Measurements from ENCODE around the gene FMC1.
"Not testable (repeated sequence)": the region's sequence is repeated elsewhere in the genome, so short reads cannot be mapped to it uniquely, and the experiment has no call there.

FMC1 gene

DNA sequence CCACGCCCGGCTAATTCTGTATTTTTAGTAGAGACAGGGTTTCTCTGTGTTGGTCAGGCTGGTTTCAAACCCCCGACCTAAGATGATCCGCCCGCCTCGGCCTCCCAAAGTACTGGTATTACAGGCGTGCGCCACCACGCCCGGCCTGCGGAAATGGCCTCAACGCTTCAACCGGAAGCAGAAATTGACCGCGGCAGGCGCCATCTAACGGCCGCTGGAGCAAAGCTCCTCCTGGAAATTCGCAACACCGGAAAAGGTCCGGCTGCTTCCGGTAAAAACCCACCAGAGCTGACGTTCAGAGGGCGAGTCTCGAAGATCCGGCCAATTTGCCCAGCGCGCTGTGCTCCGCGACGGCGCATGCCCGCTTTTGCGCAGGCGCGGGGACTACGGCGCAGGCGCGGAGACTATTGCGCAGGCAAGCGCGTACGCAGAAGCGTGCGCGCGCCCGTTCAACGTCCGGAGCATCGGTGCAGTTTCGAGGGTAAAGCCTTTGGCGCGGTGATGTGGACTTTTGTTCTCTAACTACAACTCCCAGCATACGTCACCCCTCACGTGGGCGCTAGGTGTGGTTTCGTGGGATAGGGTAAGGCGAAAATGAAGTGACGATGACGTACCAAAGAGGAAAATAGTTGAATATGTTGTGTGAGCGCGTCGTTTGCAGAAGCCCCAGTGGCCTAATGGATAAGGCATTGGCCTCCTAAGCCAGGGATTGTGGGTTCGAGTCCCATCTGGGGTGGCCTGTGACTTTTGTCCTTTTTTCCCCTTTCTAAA is 915 bp upstream of the FMC1 start:
- DNase-seq (ENCODE audit: low read depth in 2 of 2): peak; percentile 93 to 95

DNA sequence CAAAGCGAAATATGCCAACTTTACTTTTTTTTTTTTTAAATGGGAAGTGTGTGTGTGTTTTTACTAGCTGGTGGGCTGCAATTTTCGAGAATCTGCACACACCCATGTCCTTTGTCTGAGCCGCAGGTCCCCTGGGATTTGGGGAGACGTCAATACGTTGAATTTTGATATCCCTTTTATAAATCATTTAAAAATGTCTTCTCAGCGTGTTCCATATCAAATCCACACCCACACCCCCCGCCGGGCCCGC is 404 bp upstream of the FMC1 start:
- no peak for DNase-seq (ENCODE audit: low read depth in 2 of 2)

DNA sequence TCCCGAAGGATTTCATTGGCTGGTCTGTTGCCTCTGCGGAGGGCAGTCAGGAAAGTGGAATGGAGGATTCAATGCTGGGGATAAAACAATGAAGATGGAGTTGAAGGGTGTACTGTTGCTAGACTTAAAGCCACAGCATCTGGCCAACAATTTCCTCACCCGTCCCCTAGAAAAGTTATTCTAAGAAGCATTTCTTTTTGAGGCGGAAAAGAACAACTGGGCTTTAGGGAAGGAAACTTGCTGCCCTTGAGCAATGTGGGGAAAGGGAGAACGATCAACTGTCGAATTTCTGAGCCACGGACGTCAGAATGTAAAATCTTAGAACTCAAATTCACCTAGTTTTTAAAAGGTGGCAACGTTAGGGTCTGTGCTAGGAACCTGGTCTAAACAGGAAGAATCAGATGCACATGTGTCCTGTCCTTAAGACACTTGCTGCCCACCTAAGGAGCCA is 664 bp downstream of the FMC1 start:
- DNase-seq (ENCODE audit: low read depth in 2 of 2): no peak

DNA sequence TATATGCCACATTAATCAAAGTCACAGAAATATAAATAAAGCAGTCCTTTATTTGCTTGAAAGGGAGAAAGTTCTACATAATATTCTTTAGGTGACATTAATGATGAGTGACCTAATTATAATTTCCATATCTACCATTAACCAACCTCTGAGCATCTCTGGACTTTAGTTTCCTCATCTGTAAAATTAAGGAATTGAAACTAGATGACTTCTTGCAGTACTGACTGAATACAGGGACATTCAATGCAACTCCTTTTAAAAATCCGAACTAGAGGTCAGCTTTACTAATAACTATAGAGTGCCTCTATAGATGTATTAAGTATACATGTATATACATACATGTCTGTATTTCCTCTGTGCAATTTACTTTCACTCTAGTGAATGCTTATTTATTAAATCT is 3.9 kb downstream of the FMC1 start:
- DNase-seq (ENCODE audit: low read depth in 2 of 2): no peak

DNA sequence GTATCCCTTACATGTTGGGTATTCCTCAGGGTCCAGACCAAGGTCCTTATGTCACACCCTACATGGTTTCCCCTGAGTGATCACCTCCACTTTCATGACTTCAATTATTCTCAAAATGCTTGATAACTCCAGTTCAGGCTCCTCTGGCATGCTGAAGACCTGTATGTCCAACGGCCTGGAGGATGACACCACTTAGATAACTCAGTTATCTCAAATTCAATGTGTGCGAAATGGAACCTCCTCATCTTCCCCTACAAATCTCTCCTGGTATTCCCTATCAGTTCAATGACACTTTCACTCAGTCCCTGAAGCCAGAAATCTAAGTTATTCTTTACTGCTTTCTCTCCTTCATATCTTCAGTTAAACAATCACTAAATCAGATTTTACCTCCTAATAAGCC is 9.9 kb downstream of the FMC1 start:
- no peak for DNase-seq (ENCODE audit: low read depth in 2 of 2)

DNA sequence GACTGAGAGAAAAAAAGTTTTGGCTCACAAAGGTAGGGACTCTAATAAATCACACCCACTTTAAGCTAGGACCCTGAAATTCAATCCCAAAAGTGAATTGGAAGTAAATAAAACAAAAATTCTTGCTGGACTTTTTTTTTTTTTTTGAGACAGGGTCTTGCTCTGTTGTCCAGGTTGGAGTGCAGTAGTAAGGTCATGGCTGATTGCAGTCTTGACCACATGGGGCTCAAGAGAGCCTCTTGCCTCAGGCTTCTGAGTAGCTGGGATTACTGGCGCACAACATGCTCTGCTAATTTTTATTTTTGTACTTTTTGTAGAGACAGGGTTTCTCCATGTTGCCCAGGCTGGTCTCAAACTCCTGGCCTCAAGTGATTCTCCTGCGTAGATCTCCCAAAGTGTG is 13.6 kb downstream of the FMC1 start:
- DNase-seq (ENCODE audit: low read depth in 2 of 2): no peak

DNA sequence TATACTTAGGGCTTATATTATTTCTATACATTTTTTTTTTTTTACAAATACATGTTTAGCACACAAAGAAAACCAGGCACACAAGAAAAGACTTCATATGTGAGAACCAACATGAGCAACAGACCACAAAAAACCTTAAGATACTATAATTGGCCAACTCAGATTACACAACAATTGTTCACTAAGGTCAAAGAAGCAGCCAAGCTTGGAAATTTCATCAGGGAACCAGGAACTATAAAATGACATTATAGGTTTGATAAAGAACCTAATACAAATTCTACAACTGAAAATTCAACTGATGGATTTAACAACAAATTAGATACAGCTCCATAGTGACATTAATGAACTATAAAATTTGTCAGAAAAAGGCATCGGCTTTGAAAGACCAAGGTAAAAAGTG is 14.2 kb downstream of the FMC1 start:
- DNase-seq (ENCODE audit: low read depth in 2 of 2): no peak

DNA sequence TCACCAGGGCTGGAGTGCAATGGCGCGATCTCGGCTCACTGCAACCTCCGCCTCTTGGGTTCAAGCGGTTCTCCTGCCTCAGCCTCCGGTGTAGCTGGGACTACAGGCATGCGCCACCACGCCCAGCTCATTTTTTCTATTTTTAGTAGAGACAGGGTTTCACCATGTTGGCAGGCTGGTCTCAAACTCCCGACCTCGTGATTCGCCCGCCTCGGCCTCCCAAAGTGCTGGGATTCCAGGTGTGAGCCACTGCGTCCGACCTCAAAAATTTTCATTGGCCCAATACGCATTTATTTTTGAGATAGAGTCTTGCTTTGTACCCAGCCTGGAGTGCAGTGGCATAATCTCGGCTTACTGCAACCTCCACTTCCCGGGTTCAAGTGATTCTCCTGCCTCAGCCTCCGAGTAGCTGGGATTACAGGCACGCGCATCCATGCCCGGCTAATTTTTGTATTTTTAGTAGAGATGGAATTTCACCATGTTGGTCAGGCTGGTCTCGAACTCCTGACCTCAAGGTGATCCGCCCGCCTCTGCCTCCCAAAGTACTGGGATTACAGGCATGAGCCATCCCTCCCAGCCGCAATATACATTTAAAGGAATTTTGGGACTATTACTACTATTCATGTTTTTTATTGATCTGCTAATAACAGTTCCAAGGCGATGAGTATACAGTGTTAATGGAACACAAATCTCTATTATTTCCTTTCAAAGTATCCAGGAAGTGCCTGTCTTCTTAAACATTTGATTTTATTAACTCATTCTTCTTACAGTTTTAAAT is 16.8 kb downstream of the FMC1 start:
- not testable (repeated sequence) for DNase-seq (ENCODE audit: low read depth in 2 of 2)

DNA sequence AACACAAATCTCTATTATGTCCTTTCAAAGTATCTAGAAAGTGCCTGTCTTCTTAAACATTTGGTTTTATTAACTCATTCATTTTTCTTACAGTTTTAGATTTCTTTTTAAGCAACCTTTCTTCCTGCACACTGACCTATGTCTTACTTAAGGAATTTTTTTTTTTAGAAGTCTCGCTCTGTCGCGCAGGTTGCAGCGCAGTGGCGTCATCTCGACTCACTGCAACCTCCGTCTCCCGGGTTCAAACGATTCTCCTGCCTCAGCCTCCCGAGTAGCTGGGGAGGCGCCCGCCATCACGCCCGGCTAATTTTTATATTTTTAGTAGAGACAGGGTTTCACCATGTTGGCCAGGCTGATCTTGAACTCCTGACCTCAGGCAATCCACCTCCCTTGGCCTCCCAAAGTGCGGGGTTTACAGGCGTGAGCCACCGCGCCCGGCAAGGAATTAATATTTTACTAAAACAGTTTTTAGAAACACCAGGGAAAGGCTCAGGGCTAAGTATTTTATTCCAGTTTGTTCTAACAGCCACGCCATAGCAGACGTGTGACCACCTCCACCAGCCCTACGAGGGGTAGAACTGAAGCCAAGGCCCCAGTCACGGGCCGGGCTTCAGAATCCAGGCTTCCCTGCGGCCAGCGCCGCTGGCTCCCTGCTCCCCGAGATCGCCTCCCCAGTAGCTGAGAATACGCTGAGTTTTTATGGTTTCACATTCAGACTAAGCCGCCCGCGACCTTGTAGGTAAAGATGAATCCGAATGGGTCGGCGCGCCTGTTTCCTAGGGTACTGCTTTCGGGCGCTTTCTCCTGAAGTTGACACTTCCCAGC is 17.6 kb downstream of the FMC1 start:
- no peak for DNase-seq (ENCODE audit: low read depth in 2 of 2)

DNA sequence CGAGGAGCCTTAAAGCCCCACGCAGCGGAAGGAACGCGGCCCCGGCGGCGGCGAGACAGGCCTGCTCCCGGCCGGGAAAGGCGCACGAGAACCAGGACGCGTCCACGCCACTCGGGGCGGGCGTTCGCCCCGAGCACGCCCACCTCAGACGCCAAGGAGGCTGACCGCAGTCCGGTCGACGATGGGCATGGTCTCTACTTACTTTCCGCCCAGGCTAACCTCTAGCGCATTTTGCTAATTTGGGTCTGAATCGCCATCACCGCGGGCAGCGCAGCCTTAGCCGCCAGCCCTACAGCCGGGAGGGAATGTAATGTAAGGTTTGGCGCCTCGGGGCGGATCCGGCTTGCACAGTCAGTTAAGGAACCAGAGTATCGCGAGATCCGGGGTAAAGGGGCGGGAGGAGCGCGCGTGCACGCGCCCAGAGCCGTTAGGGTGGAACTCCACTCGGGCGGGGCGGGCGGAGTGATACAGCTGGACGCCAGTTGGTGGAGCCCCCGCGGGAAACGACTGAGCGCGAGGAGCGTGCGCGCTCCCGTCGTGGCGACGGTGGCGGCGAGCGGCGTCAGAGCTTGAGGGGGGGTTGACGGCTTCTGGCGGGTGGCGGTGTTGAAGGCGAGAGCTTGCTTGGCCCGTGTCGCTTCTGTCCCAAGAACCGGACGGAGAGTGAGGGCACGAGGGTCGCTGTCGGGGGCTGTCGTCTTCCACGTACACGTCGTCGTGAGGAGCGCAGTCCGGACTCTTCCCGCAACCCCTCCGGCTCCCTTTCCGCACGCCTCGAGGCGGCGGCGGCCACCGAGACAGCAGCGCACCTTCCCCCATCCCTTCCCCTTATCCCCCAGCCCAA is 18.5 kb downstream of the FMC1 start, which contains the start of gene LUC7L2:
Gene LUC7L2 (plus strand): TSS at position 529 of the 844 bp plus-strand sequence. CDS start 368 bp downstream, outside the sequence.
- peak; percentile 98 to 99 for DNase-seq (ENCODE audit: low read depth in 2 of 2)

DNA sequence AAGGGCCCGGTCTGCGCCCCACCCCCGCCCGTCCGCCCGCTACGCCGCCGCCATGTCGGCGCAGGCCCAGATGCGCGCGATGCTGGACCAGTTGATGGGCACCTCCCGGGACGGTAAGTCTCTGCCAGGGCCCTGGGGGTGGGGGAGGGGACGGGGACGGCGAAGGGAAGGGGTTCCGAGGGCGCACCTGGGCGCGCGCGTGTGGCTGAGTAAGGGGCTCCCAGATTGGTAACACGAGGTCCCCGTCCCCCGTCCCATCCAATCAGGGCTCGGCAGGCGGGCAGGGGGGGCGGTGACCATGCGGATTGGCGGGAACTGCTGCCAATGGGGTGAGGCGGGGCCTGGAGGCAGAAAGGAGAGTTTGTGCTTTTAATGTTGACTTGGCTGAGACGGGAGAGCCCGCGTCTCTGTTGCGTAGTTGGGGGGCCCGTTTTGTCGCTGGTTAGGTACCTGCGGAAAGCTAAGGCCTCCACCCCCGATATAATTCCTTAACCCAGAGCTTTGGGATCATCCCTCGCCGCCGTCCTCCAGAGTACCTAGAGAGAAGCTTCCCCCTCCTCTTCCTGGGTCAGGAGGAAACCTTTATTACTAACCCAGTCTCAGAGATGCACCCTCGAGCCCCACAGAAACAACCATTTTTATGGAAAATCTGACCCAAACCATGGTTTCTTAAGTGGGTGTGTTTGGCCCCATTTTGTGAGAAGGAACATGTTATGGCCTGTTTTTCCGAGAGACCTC is 19.2 kb downstream of the FMC1 start:
- peak; percentile 95 to 96 for DNase-seq (ENCODE audit: low read depth in 2 of 2)

DNA sequence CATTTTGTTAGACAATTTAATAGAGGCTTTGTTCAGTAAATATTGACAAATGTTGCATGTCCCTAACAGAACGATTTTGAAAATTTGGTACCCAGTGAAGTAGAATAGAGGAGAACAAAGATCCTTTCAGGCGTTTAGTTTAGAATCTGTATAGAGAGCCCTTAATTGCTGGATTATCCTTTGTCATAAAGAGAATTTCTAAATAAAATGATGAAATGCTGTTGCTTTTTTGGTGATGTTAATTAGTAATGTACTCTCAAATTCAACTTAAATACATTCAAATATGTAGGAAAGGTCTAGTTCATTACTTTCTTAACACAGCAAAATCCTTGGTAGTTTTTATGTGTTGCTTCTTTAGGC is 19.8 kb downstream of the FMC1 start:
- no peak for DNase-seq (ENCODE audit: low read depth in 2 of 2)

DNA sequence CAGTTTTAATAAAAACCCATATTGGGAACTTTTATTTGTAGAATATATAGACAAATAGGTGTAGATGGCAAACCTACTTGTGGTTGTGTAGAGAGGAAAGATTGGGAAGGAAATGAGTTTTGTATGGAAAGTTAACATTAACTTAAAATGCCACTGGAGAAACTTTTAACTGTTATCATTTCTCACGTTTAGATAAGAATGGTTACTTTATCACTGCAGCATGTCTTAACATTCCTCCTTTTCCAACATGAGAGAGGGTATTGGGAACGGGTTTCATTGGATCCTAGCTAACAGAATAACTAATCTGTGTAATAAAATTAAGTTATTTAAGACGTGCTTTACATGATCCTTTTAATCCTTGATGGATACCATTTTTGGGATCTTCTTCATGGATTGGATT is 20.4 kb downstream of the FMC1 start:
- no peak for DNase-seq (ENCODE audit: low read depth in 2 of 2)

DNA sequence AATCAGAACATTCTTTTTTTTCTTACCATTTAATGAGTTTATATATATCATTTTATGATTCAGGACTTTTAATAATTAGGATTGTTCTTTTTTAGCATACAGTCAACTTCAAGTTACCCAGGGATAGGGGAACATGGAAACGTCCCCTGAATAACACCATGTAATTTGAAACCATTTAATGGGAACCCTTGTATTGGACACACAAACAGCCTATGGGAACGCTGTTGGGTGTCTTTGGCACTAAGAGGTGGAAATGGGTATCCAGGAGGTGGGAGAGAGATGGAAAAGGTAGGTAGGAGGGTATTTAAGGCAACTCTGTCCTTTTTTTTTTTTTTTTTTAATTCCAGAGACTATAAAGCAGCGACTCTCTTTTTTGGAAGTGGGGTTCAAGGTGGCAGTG is 21.2 kb downstream of the FMC1 start:
- no peak for DNase-seq (ENCODE audit: low read depth in 2 of 2)

DNA sequence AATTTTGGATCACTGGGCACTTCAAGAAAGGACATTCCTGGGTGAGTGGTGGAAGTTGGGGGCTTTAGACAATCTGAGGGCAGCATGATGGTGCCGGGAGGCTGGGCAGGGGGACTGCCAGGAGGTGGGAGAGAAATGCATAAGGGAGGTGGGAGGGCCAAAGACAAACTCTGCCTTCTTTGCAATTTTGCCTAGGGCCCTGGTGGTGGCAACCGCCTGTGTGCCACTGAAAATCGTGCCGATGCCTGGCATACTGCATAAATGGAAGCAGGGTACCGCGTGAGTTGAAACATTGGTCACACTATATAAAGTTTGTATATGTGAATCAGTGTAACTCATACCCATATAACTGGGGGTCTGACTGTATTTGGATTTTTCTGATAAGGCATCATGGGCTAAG is 21.8 kb downstream of the FMC1 start:
- DNase-seq (ENCODE audit: low read depth in 2 of 2): no peak

DNA sequence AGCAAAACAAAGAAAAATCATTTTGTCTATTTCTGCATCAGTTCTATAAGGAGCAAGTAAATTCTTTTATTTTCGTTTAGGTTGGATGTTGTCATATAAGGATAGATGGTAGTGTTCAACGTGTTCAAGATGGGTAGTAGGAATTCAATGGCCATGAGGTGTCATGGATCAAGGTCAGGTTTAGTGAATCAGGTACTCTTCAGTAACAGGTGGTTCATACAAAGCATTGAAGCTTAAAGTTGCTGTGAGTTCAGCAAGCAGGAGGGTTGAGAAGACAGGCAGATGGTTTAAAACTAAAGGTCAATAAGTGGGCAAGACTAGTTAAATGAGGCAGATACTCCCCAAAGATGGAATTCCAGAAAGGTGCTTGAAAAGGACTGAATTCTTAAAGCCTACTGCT is 24.2 kb downstream of the FMC1 start:
- DNase-seq (ENCODE audit: low read depth in 2 of 2): no peak

DNA sequence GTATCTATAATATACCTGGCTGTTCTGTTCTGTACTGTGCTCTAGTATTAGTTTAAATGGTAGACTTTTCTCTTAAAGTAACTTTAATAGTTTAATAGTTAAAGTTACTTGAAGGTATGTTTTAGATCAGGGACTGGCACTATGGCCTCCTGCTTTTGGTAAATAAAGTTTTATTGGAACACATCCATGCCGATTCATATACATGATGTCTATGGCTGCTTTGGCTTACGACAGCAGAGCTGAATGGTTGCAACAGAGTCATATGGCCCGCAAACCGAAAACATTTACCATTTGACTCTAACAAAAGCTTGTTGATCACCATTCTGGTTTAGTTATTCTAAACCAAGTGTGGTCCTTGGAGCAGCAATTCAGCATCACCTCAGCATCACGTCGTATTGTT is 25.3 kb downstream of the FMC1 start:
- DNase-seq (ENCODE audit: low read depth in 2 of 2): no peak

DNA sequence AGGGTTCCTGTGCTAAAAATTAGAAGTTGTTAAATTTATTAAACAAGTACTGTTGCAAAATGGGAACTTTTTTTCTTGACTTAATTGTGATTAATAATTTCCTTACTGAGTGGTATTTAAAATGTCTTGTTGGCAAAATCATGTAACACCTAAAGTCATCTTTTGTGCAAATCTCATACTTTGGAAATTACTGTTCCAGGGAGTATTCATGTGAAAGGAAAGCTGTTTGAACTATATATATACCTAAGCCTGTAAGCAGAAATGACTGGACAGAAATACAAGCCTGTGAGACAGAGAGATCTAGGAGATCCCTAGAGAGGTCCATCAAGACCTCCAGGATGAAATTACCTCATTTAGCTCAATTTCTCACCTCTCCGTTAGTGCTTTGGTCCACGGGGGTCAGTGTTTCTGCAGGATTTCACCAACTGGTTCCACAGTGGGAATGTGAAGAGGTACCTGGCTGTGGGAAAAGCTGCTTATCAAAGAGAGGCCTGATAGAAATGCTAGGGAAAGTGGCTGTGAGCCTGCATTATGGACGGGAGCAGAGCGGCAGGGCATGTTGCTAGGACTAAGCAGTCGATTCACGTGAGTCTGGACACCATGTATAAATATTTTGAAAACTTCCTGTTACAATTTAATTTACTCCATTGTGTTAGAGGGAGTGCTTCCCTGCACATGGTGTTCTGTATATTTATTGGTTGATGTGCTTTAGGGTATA is 26.5 kb downstream of the FMC1 start:
- no peak for DNase-seq (ENCODE audit: low read depth in 2 of 2)

DNA sequence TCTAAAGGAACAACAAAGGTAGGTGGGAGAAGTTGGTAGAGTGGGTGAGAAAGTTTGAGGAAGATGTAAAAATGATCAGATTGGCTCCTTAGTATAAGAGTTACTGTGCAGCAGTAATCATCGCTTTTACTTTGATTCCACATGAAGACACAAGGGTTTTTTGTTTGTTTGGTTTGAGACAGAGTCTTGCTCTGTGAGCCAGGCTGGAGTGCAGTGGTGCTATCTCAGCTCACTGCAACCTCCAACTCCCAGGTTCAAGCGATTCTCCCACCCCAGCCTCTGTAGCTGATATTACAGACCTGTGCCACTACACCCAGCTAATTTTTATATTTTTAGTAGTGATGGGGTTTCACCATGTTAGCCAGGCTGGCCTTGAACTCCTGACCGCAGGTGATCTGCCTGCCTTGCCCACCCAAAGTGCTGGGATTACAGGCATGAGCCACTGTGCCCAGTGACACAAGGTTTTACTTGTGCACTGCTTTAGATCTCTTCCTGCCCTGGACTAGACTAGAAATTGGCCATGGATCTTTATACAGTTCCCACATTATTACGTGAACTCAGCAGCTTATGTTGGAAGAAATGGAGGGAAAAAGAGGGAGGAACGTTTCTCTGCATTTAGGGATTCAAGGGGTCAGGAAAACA is 29.3 kb downstream of the FMC1 start:
- DNase-seq (ENCODE audit: low read depth in 2 of 2): no peak

DNA sequence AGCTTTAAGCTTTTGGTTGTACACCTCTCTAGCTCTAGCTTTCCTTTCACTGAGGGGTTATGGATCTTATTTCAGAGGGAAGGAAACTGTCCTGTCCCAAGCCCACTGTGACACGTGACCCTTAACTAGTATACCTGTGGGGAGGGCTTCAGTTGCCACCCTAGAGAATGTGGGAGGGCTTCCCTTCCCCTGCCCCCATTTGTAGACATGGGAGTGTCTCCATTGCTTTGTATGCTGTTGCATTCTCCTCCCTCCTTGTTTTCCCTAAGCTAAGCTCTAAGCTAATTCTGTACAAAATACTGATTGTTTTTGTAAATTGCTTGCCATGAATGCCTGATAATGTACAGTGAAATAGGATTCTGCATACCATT is 29.8 kb downstream of the FMC1 start:
- DNase-seq (ENCODE audit: low read depth in 2 of 2): no peak
